Endodermal cell (in vitro differentiated cells): ENCODE results near the gene ADAMTS18. TPM values are rescaled to one million over a fixed set of nuclear protein-coding genes. Genes with fewer than 3 reads are reported as not detected.

Source experiments
- DNase-seq: peaks from one replicate; pipeline ENCODE4 v3.0.0-alpha.2; 2017
- H3K27ac ChIP-seq: 2 replicates; pipeline ENCODE4 v1.5.1; 2013; ENCODE audit warnings: mild to moderate bottlenecking, low read depth, low read length, moderate library complexity
- H3K27me3 ChIP-seq: 2 replicates; pipeline ENCODE4 v1.6.1; 2013; ENCODE audit warnings: mild to moderate bottlenecking, low read length, moderate library complexity; ENCODE audit not compliant: insufficient read depth, control insufficient read depth, poor library complexity, severe bottlenecking
- H3K36me3 ChIP-seq: 2 replicates; pipeline ENCODE4 v1.7.0; 2013; ENCODE audit warnings: mild to moderate bottlenecking, low read length, moderate library complexity; ENCODE audit not compliant: control insufficient read depth, insufficient read depth
- H3K4me1 ChIP-seq: one replicate; pipeline ENCODE4 v1.7.0; 2013; ENCODE audit warnings: low read length; ENCODE audit not compliant: control insufficient read depth, insufficient read depth
- H3K4me3 ChIP-seq: 2 replicates; pipeline ENCODE4 v1.5.1; 2013; ENCODE audit warnings: mild to moderate bottlenecking, low read length, moderate library complexity
- H3K9ac ChIP-seq: 2 replicates; pipeline ENCODE4 v1.6.1; 2013; ENCODE audit warnings: mild to moderate bottlenecking, low read length, moderate library complexity; ENCODE audit not compliant: poor library complexity, severe bottlenecking; ENCODE audit errors: extremely low read depth
- H3K9me3 ChIP-seq: 2 replicates; pipeline ENCODE4 v1.6.1; 2013; ENCODE audit warnings: mild to moderate bottlenecking, low read length, moderate library complexity; ENCODE audit not compliant: control insufficient read depth
- H3K27ac Mint-ChIP-seq: 2 replicates; pipeline ENCODE4 v1.8.0; 2020; ENCODE audit warnings: mixed read lengths
- H3K27me3 Mint-ChIP-seq: 2 replicates; pipeline ENCODE4 v1.8.0; 2021; ENCODE audit warnings: mild to moderate bottlenecking, mixed read lengths; ENCODE audit not compliant: insufficient read depth
- H3K36me3 Mint-ChIP-seq: 2 replicates; pipeline ENCODE4 v1.8.0; 2020; ENCODE audit warnings: low read depth, mixed read lengths
- H3K4me1 Mint-ChIP-seq: 2 replicates; pipeline ENCODE4 v1.8.0; 2020; ENCODE audit warnings: mixed read lengths
- H3K4me3 Mint-ChIP-seq: 2 replicates; pipeline ENCODE4 v1.8.0; 2020; ENCODE audit warnings: mild to moderate bottlenecking, moderate library complexity, mixed read lengths
- H3K9me3 Mint-ChIP-seq: 2 replicates; pipeline ENCODE4 v1.8.0; 2020; ENCODE audit warnings: mild to moderate bottlenecking, mixed read lengths
- CTCF ChIP-seq: fragments of 200-600 bp; sonication (generic); conservative IDR thresholded peaks from 2 replicates; pipeline ENCODE4 v1.5.0; 2021; ENCODE audit warnings: antibody characterized with exemption, mild to moderate bottlenecking
- WGBS, 2 experiments: methylation state at CpG; one replicate each; pipeline versions ENCODE4 v1.1.5 to v1.1.7; 2013; ENCODE audit warnings: missing lambda C conversion rate in 2 of 2, mixed read lengths in 1 of 2; ENCODE audit not compliant: insufficient coverage in 1 of 2, insufficient read length in 1 of 2; 5-methylcytosine and 5-hydroxymethylcytosine counted together
- total RNA-seq, 2 donors: library from RNA; stranded (reverse); fragmentation: NEBNext Ultra II Directional in 1 of 2; extraction: Animal tissue kit (Norgen Biotek cat#: 25700) in 1 of 2; gene quantifications; 2 replicates in 1 of 2; 3 replicates in 1 of 2; pipeline ENCODE4 v1.2.1, GENCODE V29; 2021

Gene ADAMTS18
- total RNA-seq, 2 donors from 2014 or later: 7.9 to 12.4 TPM

GRCh38 chr16:77299395-77299794 is 135.4 kb downstream of the ADAMTS18 start:
- H3K36me3 Mint-ChIP-seq: peaks cover 16% of the 10 kb centered on the region
- 83 to 100% methylated on average over 1 of the region's 1 CpG for WGBS, 2 experiments
- Histone ChIP-seq H3K9me3 (no peaks in the 10 kb centered on the region), H3K9ac (no peak overlapping the region), H3K4me3 (no peak overlapping the region), H3K4me1 (no peaks in the 10 kb centered on the region), H3K27ac (no peak overlapping the region), H3K27me3 (no peaks in the 10 kb centered on the region), H3K36me3 (peaks cover 26% of the 10 kb centered on the region)
- no peak overlapping the region for H3K4me3 Mint-ChIP-seq
- no peak overlapping the region for H3K27ac Mint-ChIP-seq
- no peak for TF ChIP-seq CTCF
- no peak for DNase-seq
- no peaks in the 10 kb centered on the region for H3K4me1 Mint-ChIP-seq
- no peaks in the 10 kb centered on the region for H3K27me3 Mint-ChIP-seq
- no peaks in the 10 kb centered on the region for H3K9me3 Mint-ChIP-seq

- DNase-seq: no peak
- H3K4me3 ChIP-seq: no peak overlapping the region
- no peak overlapping the region for H3K9ac ChIP-seq
- H3K9me3 Mint-ChIP-seq: no peaks in the 10 kb centered on the region
- H3K4me3 Mint-ChIP-seq: no peak overlapping the region
- H3K9me3 ChIP-seq: no peaks in the 10 kb centered on the region
- peaks cover 19% of the 10 kb centered on the region for H3K36me3 Mint-ChIP-seq
- H3K27me3 ChIP-seq: no peaks in the 10 kb centered on the region
- H3K4me1 Mint-ChIP-seq: no peaks in the 10 kb centered on the region
- no peaks in the 10 kb centered on the region for H3K27me3 Mint-ChIP-seq
- TF ChIP-seq CTCF: no peak
- no peak overlapping the region for H3K27ac Mint-ChIP-seq
- H3K27ac ChIP-seq: no peak overlapping the region
- H3K36me3 ChIP-seq: peaks cover 30% of the 10 kb centered on the region
- 88 to 92% methylated on average over 9 to 12 of the region's 12 CpGs for WGBS, 2 experiments
- no peaks in the 10 kb centered on the region for H3K4me1 ChIP-seq
These were observed 136.1 kb downstream of the ADAMTS18 start for GRCh38 chr16:77298418-77299360.

GRCh38 chr16:77297996-77298395 is 136.8 kb downstream of the ADAMTS18 start:
- no peak overlapping the region for H3K27ac Mint-ChIP-seq
- no peaks in the 10 kb centered on the region for H3K4me1 Mint-ChIP-seq
- Histone ChIP-seq H3K36me3 (peaks cover 37% of the 10 kb centered on the region), H3K9me3 (no peaks in the 10 kb centered on the region), H3K9ac (no peak overlapping the region), H3K27me3 (no peaks in the 10 kb centered on the region), H3K4me1 (no peaks in the 10 kb centered on the region), H3K4me3 (no peak overlapping the region), H3K27ac (no peak overlapping the region)
- DNase-seq: no peak
- no peaks in the 10 kb centered on the region for H3K9me3 Mint-ChIP-seq
- peaks cover 26% of the 10 kb centered on the region for H3K36me3 Mint-ChIP-seq
- no peak overlapping the region for H3K4me3 Mint-ChIP-seq
- WGBS, 2 experiments: 90 to 94% methylated on average over 2 to 5 of the region's 5 CpGs
- H3K27me3 Mint-ChIP-seq: no peaks in the 10 kb centered on the region
- TF ChIP-seq CTCF: no peak
